Activated naive CD4-positive, alpha-beta T cell treated with anti-CD3 and anti-CD28 coated beads, Interleukin-2, amount 50 U/mL, for 72 hours (primary cell): Measurements from ENCODE around the gene GRPEL1. TPM values are rescaled to one million over a fixed set of nuclear protein-coding genes. Genes with fewer than 3 reads are reported as not detected.
A peak's percentile ranks its signal among the peaks of the same experiment; 100 is the strongest.
"Not testable (repeated sequence)": the region's sequence is repeated elsewhere in the genome, so short reads cannot be mapped to it uniquely, and the experiment has no call there.

Source experiments
- ATAC-seq, 2 donors: fragments of 150-1000 bp; cut with Tn5 transposase; 2 replicates each; pipeline ENCODE4 v1.10.0; 2021; ENCODE audit warnings: mild to moderate bottlenecking in 2 of 2, moderate library complexity in 2 of 2
- DNase-seq, 2 donors: peaks; one replicate each; pipeline ENCODE4 v3.0.0; 2021 to 2022; ENCODE audit warnings: low spot score in 2 of 2
- H3K27ac Mint-ChIP-seq, 2 donors: one replicate each; pipeline ENCODE4 v1.8.0; 2022; ENCODE audit warnings: mild to moderate bottlenecking in 2 of 2, mixed read lengths in 2 of 2
- H3K36me3 Mint-ChIP-seq, 2 donors: one replicate each; pipeline ENCODE4 v1.8.0; 2022; ENCODE audit warnings: mixed read lengths in 2 of 2
- H3K9me3 Mint-ChIP-seq, 2 donors: one replicate each; pipeline ENCODE4 v1.8.0; 2022; ENCODE audit warnings: mixed read lengths in 2 of 2
- total RNA-seq, 2 donors: library from RNA; stranded (reverse); gene quantifications; one replicate each; pipeline ENCODE4 v1.2.3, GENCODE V29; 2022

Gene GRPEL1
- total RNA-seq, 2 donors from 2014 or later = 60.7 to 81.9 TPM

DNA sequence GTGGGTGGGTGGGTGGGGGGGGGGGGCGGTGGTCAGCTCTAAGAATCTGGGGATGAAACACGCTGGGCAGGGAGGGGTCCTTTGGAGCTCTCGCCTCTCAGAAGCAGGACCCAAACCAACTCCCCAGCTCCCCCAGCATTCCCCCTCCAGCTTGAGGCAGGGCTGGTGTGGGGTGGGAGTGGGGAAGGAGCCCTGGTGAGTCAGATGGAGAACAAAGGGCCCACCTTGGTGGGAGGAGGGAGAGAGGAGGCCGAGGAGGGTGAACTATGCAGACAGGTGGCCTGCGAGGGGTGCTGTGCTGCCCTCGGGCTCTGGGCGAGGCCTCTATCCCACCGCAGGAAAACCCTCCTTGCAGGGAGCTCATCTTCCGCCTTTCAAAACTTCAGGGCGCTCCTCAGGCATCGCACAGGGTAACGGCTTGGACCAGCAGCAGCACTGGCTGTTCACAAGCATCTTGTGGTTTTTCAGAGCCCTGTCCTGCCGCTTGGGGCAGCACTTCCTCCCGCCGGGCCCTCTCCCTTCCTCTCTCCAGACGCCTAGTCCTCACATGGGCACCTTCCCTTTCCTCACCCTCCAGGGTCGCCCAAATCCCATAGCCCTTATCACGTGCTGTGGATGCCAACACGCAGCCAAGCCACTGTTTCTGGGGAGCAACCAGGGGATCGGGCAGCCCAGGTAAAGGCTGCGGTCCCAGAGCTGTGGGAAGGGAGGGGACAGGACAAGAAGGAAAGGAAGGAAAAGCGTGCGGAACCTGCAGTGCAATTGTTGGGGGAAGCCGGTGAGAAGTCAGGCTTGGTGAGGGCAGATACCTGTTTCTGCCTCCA lies 34.0 kb upstream of the GRPEL1 start:
- ATAC-seq (peak; percentile 55 to 66), DNase-seq (peak; percentile 60 to 63)
- H3K27ac Mint-ChIP-seq = peak overlapping the region; percentile 66 to 82
- H3K9me3 Mint-ChIP-seq = no peaks in the 10 kb centered on the region
- no peaks in the 10 kb centered on the region for H3K36me3 Mint-ChIP-seq

- H3K9me3 Mint-ChIP-seq = no peaks in the 10 kb centered on the region
- H3K36me3 Mint-ChIP-seq = no peaks in the 10 kb centered on the region
- no peak for DNase-seq
These were observed 28.4 kb upstream of the GRPEL1 start for GRCh38 chr4:7096236-7096635.

DNA sequence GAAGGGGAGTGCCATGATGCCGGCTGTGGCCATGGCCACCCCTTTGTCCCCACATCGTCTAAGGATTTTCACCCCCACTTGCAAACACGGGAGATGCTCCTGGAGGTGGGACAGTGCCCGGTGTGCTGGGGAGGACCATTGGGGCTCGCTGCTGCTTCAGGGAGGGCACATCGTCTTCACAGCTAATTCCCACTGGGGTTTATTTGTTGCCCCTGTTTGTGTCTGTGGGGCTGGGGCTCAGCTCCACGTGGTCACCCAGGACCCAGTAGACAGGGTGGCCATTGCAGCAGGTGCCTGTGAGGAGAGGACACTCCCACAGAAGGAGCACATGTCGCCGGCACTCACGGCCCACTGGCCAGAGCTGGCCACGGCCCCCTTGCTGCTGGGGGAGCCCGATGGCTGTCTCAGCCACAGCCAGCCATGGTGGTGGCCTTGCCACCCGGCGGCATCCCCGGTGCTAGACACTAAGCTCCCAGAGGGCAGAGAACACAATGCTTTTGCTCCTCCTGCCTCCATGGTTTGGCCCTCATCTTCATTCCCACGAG lies 27.8 kb upstream of the GRPEL1 start:
- no peak for ATAC-seq

More at GRCh38 chr4:7096236-7096635, 28.4 kb upstream of the GRPEL1 start:
- no peak overlapping the region for H3K27ac Mint-ChIP-seq
- ATAC-seq = no peak

DNA sequence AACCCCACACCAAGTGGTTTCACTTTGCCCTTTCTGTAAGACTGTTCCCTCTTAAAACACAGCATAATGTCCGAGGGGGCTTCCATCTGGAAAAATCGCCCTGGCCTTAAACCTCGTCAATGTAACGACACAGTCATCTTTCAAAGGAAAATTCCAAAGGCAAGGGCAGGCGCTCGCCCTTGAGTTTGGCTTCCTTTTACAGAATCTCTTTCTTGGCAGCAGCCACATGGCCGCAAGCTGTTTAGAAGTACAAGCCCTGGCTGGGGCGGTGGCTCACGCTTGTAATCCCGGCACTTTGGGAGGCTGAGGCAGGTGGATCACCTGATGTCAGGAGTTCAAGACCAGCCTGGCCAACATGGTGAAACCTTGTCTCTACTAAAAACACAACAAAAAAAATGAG lies 27.1 kb upstream of the GRPEL1 start:
- no peak for ATAC-seq
- H3K9me3 Mint-ChIP-seq = no peaks in the 10 kb centered on the region
- DNase-seq = no peak
- H3K27ac Mint-ChIP-seq = no peak overlapping the region
- no peaks in the 10 kb centered on the region for H3K36me3 Mint-ChIP-seq

More for the DNA sequence above, 27.8 kb upstream of the GRPEL1 start:
- peak in 1 of 2 donors; percentile 34 for DNase-seq
- no peaks in the 10 kb centered on the region for H3K9me3 Mint-ChIP-seq
- H3K36me3 Mint-ChIP-seq = no peaks in the 10 kb centered on the region
- no peak overlapping the region for H3K27ac Mint-ChIP-seq

DNA sequence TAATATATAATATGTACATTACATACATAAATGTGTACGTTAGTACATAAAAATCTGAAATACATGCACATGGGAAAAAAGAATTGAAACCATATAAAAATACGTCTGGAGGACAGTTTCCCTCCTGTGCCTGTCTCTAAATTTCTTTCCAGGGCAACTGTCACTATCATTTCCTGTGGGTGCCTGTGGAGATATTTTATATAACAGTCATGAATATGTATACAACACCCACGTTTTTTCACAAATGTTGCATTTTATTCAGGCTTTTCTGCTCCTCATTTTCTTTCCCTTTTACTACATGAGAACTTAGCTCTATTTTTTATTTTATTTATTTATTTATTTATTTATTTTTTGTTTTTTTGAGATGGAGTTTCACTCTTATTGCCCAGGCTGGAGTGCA lies 24.2 kb upstream of the GRPEL1 start:
- DNase-seq (no peak), ATAC-seq (no peak)
- Mint-ChIP-seq H3K9me3 (no peaks in the 10 kb centered on the region), H3K36me3 (no peaks in the 10 kb centered on the region), H3K27ac (no peak overlapping the region)

DNA sequence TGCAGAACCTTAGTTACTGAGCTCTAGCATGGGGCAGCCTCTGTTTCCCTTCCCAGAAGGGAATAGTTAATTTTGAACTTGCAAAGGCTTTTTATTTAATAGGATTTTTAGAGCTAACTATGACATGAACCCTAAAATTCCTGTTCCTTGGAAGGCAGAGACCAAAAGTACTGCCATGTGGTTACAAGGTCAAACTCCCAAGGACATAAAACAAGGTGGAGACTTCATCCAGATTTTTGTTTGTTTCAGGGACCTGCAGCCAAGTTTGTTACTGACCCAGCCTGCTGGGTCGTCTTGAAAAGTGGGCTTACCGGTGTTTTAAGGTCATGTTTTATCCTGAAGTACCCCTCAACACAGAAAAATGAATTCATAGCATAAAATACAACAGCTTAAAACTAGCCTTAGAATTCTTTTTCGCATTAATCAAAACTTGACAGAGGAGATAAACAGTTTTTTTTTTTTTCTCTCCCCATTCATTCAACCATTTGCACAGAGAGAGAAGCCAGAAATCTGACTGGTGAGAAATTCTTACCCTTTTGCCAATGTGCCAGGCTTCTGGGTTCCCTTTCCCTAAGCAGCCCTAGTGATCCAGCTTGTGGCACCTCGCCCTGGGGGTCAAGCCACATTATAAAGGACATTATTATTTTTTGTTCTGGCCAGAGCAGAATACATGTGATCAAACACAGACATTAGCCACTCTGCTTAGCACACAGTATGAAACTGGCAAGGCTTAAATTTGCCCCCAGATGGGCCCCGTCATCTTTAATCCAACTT lies 21.5 kb upstream of the GRPEL1 start:
- peaks cover 0 to 6% of the 10 kb centered on the region in 2 donors for H3K36me3 Mint-ChIP-seq
- H3K9me3 Mint-ChIP-seq = no peaks in the 10 kb centered on the region
- DNase-seq (no peak), ATAC-seq (no peak)
- no peak overlapping the region for H3K27ac Mint-ChIP-seq

DNA sequence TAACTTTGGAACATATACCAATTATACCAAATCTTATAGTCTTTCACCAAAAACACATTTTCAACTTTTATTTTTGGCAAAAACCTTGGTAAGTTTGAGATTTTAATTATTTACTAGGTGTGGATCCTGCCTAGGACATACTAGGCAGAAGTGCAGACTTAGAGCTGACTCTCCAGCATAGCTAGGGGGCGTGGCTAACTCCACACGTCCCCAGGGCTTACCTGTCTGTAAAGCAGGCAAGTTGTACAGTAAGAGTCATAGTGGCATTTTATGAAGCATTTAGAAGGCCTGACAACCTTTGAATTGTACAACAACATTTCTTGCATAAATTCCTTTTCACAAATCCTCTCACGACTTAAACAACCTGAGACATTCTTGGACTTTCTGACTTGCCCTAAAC lies 19.2 kb upstream of the GRPEL1 start:
- Mint-ChIP-seq H3K27ac (no peak overlapping the region), H3K9me3 (no peaks in the 10 kb centered on the region), H3K36me3 (peaks cover 0 to 6% of the 10 kb centered on the region in 2 donors)
- DNase-seq = no peak
- no peak for ATAC-seq

DNA sequence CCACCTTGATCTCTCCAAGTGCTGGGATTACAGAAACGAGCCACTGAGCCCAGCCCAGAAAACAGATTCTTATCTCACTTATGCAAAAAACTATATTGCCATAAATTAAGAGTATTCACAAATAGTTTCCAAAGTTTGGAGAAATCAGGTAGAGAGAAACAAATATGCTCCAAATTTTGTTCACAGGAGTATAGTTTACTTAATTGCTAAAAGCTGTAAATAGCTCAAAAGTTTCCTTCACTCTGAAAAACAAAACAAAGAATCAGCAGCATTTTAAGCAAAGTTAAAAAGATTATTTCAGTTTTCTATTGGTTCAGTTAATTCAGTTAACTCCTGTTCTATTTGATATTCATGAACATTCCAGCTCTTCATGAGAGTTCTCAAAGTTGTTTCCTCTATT lies 18.5 kb upstream of the GRPEL1 start:
- no peak overlapping the region for H3K27ac Mint-ChIP-seq
- no peak for ATAC-seq

DNA sequence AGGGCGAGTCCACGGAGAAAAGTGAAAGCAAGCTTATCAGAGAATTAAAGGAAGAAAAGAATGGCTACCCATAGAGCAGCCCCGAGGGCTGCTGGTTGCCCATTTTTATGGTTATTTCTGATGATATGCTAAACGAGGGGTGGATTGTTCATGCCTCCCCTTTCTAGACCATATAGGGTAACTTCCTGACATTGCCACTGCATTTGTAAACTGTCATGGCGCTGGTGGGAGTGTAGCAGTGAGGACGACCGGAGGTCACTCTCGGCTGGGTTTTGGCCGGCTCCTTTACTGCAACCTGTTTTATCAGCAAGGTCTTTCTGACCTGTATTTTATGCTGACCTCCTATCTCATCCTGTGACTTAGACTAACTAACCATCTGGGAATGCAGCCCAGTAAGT lies 16.7 kb upstream of the GRPEL1 start:
- not testable (repeated sequence) for DNase-seq, ATAC-seq, H3K9me3 Mint-ChIP-seq, H3K36me3 Mint-ChIP-seq, H3K27ac Mint-ChIP-seq

More for the DNA sequence above, 18.5 kb upstream of the GRPEL1 start:
- DNase-seq = no peak
- H3K36me3 Mint-ChIP-seq = peaks cover 0 to 6% of the 10 kb centered on the region in 2 donors
- H3K9me3 Mint-ChIP-seq = no peaks in the 10 kb centered on the region

DNA sequence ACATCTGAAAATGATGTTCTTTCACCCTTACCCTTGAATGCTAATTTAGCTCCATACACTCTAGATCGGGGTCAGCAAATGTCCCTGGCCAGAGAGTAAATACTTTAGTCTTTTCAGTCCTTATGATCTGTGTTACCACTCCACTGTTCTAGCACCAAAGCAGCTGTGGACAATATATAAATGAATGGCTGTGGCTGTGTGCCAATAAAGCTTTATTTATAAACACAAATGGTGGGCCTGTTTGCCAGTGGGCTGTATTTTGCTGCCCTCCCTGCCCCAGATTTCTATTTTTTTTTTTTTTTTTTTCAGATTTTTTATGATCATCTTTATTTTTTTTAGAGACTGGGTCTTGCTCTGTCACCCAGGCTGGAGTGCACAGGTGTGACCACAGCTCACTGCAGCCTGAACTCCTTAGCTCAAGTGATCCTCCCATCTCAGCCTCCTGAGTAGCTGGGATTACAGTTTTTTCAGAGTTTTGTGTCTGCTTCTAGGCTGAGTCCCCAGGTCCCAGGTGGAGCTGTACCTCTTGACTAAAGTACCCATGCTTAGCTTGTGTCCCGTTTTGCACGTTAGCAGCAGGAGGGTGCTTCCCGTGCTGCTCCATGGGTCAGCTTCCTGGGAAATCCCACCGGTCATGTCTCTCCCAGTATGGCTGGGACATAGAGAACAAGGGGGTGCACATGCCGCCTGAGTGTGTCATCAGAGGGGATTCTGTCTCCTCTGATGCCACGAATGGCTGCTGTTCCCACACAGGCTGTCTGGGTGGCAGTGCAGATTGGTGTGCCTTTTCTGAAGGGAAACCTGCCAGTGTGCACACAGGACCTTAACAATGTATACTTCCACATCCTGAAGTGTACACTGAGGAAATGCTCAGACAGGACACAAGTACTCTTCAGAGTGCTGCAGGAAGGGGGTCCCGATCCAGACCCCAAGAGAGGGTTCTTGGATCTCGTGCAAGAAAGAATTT lies 16.0 kb upstream of the GRPEL1 start:
- H3K36me3 Mint-ChIP-seq = peaks cover 0 to 6% of the 10 kb centered on the region in 2 donors

GRCh38 chr4:7079909-7080308 lies 12.0 kb upstream of the GRPEL1 start:
- DNase-seq, H3K9me3 Mint-ChIP-seq, H3K36me3 Mint-ChIP-seq, H3K27ac Mint-ChIP-seq, ATAC-seq: not testable (repeated sequence)

More for the DNA sequence above, 16.0 kb upstream of the GRPEL1 start:
- ATAC-seq = no peak
- Mint-ChIP-seq H3K9me3 (no peaks in the 10 kb centered on the region), H3K27ac (no peak overlapping the region)
- DNase-seq = no peak

DNA sequence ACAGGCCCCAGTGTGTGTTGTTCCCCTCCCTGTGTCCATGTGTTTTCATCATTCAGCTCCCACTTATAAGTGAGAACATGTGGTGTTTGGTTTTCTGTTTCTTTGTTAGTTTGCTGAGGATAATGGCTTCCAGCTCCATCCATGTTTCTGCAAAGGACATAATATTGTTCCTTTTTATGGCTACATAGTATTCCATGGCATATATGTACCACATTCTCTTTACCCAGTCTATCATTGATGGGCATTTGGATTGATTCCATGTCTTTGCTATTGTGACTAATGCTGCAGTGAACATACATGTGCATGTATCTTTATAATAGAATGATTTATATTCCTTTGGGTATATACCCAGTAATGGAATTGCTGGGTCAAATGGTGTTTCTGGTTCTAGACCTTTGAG lies 11.6 kb upstream of the GRPEL1 start:
- not testable (repeated sequence) for ATAC-seq, H3K36me3 Mint-ChIP-seq, DNase-seq, H3K27ac Mint-ChIP-seq, H3K9me3 Mint-ChIP-seq

DNA sequence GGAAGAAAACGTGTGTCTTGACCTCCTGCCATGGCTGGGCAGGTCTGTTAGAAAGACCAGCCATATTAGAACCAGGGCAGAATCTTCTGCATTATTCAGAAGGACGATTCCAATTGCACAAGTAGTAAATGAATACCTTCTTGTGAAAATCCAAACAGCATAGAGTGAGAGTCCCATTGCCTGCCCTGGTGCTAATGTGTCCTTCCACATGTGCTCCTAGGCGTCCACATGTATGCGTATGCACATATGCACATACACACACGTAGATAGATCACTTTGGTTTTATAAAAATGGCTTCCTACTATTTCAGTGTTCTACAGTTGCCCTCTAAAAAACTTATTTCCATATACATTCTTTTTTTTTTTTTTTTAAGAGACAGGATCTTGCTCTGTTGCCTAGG lies 10.2 kb upstream of the GRPEL1 start:
- DNase-seq (no peak), ATAC-seq (no peak)
- H3K9me3 Mint-ChIP-seq = no peaks in the 10 kb centered on the region
- H3K36me3 Mint-ChIP-seq = no peaks in the 10 kb centered on the region
- no peak overlapping the region for H3K27ac Mint-ChIP-seq

GRCh38 chr4:7077371-7077770 lies 9.5 kb upstream of the GRPEL1 start:
- Mint-ChIP-seq H3K36me3 (no peaks in the 10 kb centered on the region), H3K9me3 (no peaks in the 10 kb centered on the region), H3K27ac (no peak overlapping the region)
- ATAC-seq (no peak), DNase-seq (no peak)

DNA sequence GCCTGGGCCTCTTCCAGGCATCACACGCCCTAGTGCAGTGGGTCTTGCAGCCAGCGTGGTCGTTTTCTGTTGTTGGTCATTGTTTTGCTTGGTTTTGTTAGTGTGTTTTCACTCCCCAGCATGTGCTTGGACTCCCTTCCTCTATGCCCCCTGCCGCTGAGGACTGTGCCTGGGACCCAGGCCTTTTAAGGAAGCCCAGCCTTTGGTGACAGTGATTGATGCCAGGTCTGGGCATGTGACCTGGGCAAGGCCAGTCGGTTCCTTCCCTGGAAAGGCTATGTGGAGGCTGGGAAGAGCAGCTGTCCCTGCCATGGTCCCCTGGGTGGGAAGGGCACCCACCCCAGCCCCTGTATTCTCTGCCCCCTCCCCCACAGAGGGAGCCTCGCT lies 8.8 kb upstream of the GRPEL1 start:
- ATAC-seq = no peak
- no peaks in the 10 kb centered on the region for H3K9me3 Mint-ChIP-seq
- DNase-seq = no peak
- H3K36me3 Mint-ChIP-seq = no peaks in the 10 kb centered on the region
- H3K27ac Mint-ChIP-seq = no peak overlapping the region

DNA sequence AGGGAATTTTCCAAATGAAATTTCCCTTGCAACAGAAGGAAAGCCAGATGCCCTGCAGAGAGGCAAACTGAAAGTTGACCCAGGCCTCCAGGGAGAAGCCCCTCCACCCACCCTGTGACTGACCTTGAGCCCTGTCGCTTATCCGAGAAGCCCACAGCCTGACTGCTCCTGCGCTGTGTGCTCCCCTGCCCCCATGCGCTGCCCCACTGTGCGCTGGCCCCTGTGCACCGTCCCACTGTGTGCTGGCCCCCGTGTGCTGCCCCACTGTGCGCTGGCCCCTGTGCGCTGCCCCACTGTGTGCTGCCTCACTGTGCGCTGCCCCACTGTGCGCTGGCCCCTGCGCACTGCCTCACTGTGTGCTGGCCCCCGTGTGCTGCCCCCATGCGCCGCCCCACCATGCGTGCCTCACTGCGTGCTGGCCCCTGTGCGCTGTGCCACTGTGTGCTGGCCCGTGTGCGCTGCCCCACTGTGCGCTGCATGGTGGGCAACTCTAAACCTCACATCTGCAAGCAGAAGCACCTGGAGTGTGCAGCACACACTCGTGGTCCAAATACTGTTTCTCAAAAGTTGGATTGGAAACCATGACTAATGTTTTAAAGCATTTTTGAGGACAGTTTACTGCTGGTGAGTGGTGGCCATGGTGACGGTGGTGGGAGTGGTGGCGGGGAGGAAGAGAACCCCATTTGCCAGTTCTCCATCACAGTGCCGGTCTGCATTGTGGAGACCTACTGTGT lies 8.3 kb upstream of the GRPEL1 start:
- no peak for DNase-seq
- no peaks in the 10 kb centered on the region for H3K9me3 Mint-ChIP-seq
- peak in 1 of 2 donors; percentile 64 for ATAC-seq

More for the DNA sequence above, 8.3 kb upstream of the GRPEL1 start:
- Mint-ChIP-seq H3K27ac (no peak overlapping the region), H3K36me3 (no peaks in the 10 kb centered on the region)
